ENCODE measurements around the gene FKRP.
A peak's percentile ranks its signal among the peaks of the same experiment; 100 is the strongest.
"Not testable (repeated sequence)": the region's sequence is repeated elsewhere in the genome, so short reads cannot be mapped to it uniquely, and the experiment has no call there.

Gene FKRP

DNA sequence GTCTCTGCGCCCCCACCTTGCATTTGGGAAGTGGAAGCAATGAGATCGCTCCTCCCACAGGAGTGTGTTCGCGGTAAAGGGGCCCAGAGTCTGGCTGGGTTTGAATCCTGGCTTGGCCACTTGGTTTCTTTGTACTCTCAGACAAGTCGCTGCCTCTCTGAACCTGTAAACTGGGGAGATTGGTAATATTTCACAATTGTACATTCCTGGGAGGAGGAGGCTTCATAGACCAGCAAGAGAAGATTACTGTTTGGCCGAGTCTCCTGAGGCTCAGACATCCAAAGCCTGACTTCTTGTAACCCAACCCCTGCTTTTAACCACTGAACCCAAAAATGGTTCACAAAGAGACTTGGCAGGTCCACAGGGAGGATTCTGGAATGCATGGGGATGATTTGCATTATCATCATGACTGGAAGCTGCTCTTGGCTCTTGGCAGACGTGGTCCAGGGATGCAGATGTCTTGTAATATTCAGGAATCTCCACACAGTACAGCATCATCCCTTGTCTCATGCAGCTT lies 14.0 kb downstream of the FKRP start:
- no peak for DNase-seq (ENCODE audit: low spot score)

DNA sequence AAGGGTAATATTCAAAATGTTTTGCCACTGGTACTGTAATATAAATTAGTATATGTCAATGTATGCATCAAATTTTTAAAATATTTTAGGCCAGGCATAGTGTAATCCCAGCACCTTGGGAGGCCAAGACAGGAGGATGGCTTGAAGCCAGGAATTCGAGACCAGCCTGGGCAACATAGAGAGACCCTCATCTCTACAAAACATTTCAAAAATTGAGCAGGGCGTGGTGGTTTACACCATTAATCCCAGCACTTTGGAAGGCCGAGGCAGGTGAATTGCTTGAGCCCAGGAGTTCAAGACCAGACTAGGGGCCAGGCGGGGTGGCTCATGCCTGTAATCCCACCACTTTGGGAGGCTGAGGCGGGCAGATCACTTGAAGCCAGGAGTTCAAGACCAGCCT lies 14.5 kb downstream of the FKRP start:
- DNase-seq (ENCODE audit: low spot score), result no peak

DNA sequence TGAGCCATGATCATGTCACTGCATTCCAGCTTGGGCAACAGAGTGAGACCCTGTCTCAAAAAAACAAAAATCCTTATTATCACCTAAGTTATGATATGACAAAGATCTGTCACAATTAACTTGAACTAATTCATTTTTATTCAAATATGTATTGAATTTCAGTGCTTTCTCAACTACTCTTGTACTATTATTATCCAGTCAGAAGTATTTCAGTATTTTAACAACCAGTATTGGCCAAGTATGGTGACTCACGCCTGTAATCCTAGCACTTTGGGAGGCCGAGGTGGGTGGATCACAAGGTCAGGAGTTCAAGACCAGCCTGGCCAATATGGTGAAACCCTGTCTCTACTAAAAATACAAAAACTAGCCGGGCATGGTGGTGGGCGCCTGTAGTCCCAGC lies 15.0 kb downstream of the FKRP start:
- DNase-seq (ENCODE audit: low spot score), result not testable (repeated sequence)

GRCh38 chr19:46761418-46761831 lies 15.6 kb downstream of the FKRP start:
- no peak for DNase-seq (ENCODE audit: low spot score)

DNA sequence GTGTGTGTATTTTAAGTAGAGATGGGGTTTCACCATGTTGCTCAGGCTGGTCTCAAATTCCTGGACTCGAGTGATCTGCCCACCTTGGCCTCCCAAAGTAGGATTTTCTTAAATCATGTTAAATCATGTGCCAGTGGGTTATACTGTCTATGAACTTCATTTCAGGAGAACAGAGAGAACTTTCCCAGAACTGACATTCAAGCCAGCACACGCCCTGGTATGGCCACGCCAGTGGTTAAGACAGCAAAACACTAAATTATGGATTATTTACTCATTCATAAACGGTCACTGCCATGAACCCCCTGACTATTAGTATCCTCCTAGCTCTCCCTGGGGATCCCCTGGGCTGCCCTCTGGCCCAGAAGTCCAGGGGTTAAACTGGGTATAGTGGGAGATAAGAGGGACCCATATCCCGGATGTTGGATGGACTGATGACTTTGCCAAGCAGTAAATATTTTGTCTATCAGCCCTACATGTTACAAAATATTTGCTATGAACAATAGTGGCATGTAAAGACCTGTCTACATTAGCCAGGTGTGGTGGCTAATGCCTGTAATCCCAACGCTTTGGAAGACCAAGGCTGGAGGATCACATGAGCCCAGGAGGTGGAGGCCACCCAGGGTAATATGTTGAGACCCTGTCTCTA lies 16.5 kb downstream of the FKRP start:
- no peak for DNase-seq (ENCODE audit: low spot score)

- no peak for DNase-seq (ENCODE audit: low spot score)
Measured at GRCh38 chr19:46764817-46765291, 19.0 kb downstream of the FKRP start.

- peak; percentile 85 for DNase-seq (ENCODE audit: low spot score)
Measured at GRCh38 chr19:46766569-46767317, 20.9 kb downstream of the FKRP start.

- DNase-seq (ENCODE audit: low spot score), result not testable (repeated sequence)
Measured at GRCh38 chr19:46768746-46769145, 22.9 kb downstream of the FKRP start.

- no peak for DNase-seq (ENCODE audit: low spot score)
Measured at GRCh38 chr19:46772170-46773017, 26.5 kb downstream of the FKRP start.

DNA sequence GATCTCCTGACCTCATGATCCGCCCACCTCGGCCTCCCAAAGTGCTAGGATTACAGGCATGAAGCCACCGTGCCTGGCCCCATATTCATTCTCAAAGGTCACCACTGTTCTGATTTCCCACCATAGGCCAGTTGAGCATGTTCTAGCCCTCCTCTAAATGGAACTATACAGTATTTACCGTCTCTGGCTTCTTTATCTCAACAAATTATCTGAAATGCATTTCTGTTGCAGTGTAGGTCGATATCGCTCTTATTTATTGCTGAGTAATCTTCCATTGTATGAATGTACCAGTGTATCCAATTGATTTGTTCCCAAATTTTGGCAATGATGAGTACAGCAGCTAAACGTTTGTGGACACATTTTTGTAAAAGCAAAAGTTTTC lies 27.2 kb downstream of the FKRP start:
- no peak for DNase-seq (ENCODE audit: low spot score)

- DNase-seq (ENCODE audit: low spot score), result no peak
Measured at GRCh38 chr19:46775642-46776258, 29.9 kb downstream of the FKRP start.

GRCh38 chr19:46776927-46777911 lies 31.4 kb downstream of the FKRP start:
- peak; percentile 93 for DNase-seq (ENCODE audit: low spot score)

DNA sequence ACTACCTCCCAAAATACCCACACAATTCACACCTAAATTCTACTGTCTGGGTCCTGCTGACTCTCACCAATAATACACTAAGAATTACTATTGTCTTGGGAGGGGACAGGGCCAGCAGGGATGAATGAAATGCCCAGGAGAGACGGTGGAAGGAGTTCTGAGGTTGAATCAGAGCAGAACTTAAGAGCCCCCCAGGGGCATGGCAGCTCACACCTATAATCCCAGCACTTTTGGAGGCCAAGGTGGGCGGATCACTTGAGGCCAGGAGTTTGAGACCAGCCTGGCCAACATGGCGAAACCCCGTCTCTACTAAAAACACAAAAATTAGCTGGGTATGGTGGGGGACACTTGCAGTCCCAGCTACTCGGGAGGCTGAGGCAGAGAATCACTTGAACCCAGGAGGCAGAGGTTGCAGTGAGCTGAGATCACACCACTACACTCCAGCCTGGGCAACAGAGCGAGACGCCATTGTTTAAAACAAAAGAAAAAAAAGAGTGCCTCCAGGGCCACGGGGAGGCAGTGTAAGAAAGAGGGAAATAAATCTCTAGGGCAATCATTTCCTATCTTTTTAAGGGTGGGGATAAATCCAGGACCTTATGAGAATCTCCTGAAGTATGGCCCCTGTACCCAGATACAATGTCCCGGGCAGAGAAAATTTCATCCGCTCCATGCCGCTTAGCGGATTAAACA lies 32.2 kb downstream of the FKRP start:
- DNase-seq (ENCODE audit: low spot score), result not testable (repeated sequence)

DNA sequence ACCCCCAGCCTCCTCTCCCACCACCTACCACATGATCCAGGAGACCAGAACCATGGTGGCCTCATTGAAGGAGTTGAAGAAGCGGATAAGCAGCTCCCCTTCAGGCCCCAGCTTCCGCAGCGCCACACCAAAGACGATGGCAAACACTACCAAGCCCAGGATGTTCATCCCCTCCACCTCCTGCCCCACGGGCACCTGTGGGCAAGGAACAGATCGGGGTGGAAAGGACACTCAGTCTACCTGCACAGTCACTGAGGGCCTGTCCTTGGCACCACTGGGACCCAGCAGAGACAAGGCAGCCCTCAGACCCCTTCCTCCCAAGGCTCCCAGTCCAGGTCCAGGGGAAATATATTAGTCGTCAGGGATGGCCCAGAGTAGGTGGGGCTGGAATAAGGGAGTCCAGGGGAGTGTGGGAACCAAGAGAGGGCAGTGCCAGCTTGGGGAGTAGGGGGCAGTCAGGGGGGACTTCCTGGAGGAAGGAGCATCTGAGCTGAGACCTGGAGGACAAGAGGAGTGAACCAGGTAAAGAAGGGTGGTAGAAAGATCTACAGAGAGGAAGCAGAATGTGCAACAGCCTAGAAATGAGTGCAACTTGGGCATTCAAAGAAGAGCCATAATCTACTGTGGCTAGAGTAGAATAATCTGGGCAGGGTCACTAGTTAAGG lies 36.6 kb downstream of the FKRP start:
- no peak for DNase-seq (ENCODE audit: low spot score)

DNA sequence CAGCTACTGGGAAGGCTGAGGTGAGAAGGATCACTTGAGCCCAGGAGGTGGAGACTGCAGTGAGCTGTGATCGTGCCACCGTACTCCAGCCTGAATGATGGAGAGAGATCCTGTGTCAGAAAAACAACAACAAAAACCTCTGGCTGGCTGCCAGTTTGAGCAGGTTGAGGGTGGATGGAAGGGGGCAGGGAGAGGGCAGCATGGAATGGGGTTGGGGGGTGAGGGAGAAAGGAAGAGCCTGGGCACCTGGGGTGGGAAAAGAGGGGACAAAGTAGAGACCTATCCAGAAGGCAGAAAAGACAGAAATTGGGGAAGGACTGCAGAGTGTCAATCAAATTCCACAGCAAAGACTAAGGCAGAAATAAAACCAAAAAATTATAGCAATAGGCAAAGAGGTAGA lies 37.8 kb downstream of the FKRP start:
- DNase-seq (ENCODE audit: low spot score), result no peak

DNA sequence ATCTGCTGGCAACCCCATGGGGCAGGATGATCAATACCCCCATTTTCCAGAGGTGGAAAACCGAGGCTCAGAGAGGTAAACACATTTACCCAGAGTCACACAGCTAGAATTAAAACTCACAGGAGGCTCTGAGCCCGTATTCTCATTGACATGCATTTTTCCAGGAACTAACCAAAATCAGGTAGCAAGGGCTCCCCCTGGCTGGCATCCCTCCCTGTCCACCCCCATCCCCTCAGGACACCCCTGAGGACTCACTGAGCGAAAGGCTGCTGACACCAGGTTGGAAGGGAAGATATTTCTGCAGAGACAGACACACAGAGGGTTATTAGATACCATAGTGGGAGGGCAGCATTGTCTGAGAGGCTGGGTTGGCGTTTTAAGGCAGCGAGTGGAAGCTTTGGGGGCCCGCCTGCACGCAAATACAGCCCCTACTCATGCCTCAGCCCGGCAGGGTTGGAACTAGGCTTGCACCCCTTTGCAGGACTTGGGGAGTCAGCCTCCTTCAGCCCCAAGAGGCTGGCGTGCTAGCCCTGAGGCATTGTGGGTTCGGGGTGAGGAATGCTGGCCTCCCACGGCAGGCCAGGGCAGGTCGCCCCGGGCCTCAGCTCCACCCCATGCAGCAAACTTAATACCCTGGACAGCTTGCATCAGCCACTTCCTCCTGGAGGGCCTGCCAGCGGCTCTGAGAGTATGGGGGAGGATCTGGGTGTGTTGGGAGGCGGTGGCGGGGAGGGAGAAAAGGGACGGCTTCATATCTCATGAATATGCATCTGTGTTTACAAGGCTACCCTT lies 38.6 kb downstream of the FKRP start:
- DNase-seq (ENCODE audit: low spot score), result peak; percentile 80

DNA sequence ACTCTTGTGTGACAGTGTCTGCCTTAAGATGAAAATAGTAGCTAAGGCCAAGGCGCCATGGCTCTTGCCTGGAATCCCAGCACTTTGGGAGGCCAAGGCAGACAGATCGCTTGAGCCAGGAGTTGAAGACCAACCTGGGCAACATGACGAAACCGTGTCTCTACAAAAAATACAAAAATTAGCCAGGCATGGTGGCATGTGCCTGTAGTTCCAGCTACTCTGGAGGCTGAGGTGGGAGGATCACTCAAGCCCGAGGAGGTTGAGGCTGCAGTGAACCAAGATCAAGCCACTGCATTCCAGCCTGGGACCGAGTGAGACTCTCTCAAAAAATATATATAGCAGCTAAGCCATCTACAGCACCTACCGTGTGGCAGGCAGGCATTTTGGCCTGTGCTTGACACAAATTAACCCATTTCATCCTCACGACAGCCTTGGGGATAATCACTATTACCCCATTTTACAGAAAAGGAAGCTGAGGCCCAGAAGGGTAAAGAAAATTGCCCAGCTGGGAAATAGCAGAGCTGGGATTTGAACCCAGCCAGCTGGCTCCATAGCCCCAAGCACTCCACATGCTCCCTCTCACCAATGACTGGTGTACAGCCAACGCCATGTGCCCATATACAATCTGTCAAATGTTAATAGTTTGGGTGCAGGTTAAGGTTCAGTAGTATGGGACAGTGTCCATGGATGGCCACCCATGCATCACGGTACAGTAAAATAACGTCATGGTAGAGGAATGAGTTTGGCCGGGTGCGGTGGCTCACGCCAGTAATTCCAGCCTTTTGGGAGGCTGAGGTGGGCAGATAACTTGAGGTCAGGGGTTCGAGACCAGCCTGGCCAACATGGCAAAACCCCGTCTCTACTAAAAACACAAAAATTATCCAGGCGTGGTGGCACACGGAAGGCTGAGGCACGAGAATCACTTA lies 39.5 kb downstream of the FKRP start:
- peak; percentile 1 for DNase-seq (ENCODE audit: low spot score)

- no peak for DNase-seq (ENCODE audit: low spot score)
Measured at GRCh38 chr19:46785980-46786235, 40.1 kb downstream of the FKRP start.

Measured in iPS-NIHi11 (cell line).